OCI-LY1 (cell line): Measurements from ENCODE around the gene DEFB123.

Experiments used
- H2AFZ ChIP-seq: fragments of 200-600 bp; sonication (generic), shearing (Covaris generic); 2 replicates; pipeline ENCODE4 v1.6.0; 2014; ENCODE audit warnings: antibody characterized with exemption, mild to moderate bottlenecking, low read length
- H3F3A ChIP-seq: fragments of 200-600 bp; sonication (generic), shearing (Covaris generic); 2 replicates; pipeline ENCODE4 v1.6.0; 2014; ENCODE audit warnings: mild to moderate bottlenecking, antibody characterized with exemption, low read length, moderate library complexity; ENCODE audit not compliant: insufficient read depth
- H3K27ac ChIP-seq: fragments of 200-600 bp; sonication (generic); 2 replicates; pipeline ENCODE4 v1.5.1; 2014; ENCODE audit warnings: low read length, mixed run types, mild to moderate bottlenecking, low read depth; ENCODE audit not compliant: poor library complexity, severe bottlenecking
- H3K27me3 ChIP-seq: fragments of 200-600 bp; sonication (generic); 2 replicates; pipeline ENCODE4 v1.6.0; 2014; ENCODE audit warnings: antibody characterized with exemption, mild to moderate bottlenecking, low read length, moderate library complexity; ENCODE audit not compliant: insufficient read depth
- H3K36me3 ChIP-seq: fragments of 200-600 bp; sonication (generic); 2 replicates; pipeline ENCODE4 v1.6.1; 2014; ENCODE audit warnings: mild to moderate bottlenecking, antibody characterized with exemption, low read length, moderate library complexity, mixed read lengths; ENCODE audit not compliant: insufficient read depth
- H3K4me1 ChIP-seq: fragments of 200-600 bp; sonication (generic); 2 replicates; pipeline ENCODE4 v1.5.1; 2014; ENCODE audit warnings: mild to moderate bottlenecking, low read length, moderate library complexity; ENCODE audit not compliant: insufficient read depth, severe bottlenecking
- H3K4me2 ChIP-seq: fragments of 200-600 bp; sonication (generic), shearing (Covaris generic); 2 replicates; pipeline ENCODE4 v1.6.1; 2014; ENCODE audit warnings: low read length
- H3K4me3 ChIP-seq: fragments of 200-600 bp; sonication (generic); 2 replicates; pipeline ENCODE4 v1.5.1; 2014; ENCODE audit warnings: low read length, low read depth, mild to moderate bottlenecking, mixed read lengths; ENCODE audit not compliant: poor library complexity, severe bottlenecking
- H3K79me2 ChIP-seq: fragments of 200-600 bp; shearing (Covaris generic); 2 replicates; pipeline ENCODE4 v1.6.1; 2016; ENCODE audit warnings: mixed run types, low read length, mixed read lengths; ENCODE audit not compliant: insufficient read depth
- H3K9ac ChIP-seq: fragments of 200-600 bp; sonication (generic), shearing (Covaris generic); 2 replicates; pipeline ENCODE4 v1.6.1; 2014; ENCODE audit warnings: mild to moderate bottlenecking, low read length, mixed read lengths
- H3K9me2 ChIP-seq: fragments of 200-600 bp; sonication (generic), shearing (Covaris generic); 2 replicates; pipeline ENCODE4 v1.6.1; 2014; ENCODE audit warnings: low read depth, mild to moderate bottlenecking, low read length, mixed read lengths
- H3K9me3 ChIP-seq: fragments of 200-600 bp; shearing (Covaris generic); 2 replicates; pipeline ENCODE4 v1.6.1; 2014; ENCODE audit warnings: low read length, mixed read lengths
- H4K20me1 ChIP-seq: fragments of 200-600 bp; sonication (generic), shearing (Covaris generic); 2 replicates; pipeline ENCODE4 v1.6.0; 2016; ENCODE audit warnings: mild to moderate bottlenecking, low read length; ENCODE audit not compliant: insufficient read depth
- EZH2 ChIP-seq: fragments of 200-600 bp; sonication (generic), shearing (Covaris generic); IDR thresholded peaks from 2 replicates; pipeline ENCODE4 v1.8.0; 2017; ENCODE audit warnings: borderline replicate concordance, mixed run types, mild to moderate bottlenecking, antibody characterized with exemption, low read length, moderate library complexity, mixed read lengths
- TF ChIP-seq, protein P1 (sequence below): fragments of 200-600 bp; sonication (generic), shearing (Covaris generic); IDR thresholded peaks from 2 replicates; pipeline ENCODE4 v1.5.1; 2017; ENCODE audit warnings: mild to moderate bottlenecking, antibody characterized with exemption, low read length, moderate library complexity, mixed read lengths

DEFB123 gene

GRCh38 chr20:31489152-31489551 lies 48.7 kb downstream of the DEFB123 start:
- H3K4me1 ChIP-seq = no peaks in the 10 kb centered on the region
- H3F3A ChIP-seq = no peaks in the 10 kb centered on the region
- H3K27ac ChIP-seq = no peak overlapping the region
- no peaks in the 10 kb centered on the region for H4K20me1 ChIP-seq
- no peaks in the 10 kb centered on the region for H3K9me3 ChIP-seq
- no peaks in the 10 kb centered on the region for H3K27me3 ChIP-seq
- TF ChIP-seq, protein P1, sequence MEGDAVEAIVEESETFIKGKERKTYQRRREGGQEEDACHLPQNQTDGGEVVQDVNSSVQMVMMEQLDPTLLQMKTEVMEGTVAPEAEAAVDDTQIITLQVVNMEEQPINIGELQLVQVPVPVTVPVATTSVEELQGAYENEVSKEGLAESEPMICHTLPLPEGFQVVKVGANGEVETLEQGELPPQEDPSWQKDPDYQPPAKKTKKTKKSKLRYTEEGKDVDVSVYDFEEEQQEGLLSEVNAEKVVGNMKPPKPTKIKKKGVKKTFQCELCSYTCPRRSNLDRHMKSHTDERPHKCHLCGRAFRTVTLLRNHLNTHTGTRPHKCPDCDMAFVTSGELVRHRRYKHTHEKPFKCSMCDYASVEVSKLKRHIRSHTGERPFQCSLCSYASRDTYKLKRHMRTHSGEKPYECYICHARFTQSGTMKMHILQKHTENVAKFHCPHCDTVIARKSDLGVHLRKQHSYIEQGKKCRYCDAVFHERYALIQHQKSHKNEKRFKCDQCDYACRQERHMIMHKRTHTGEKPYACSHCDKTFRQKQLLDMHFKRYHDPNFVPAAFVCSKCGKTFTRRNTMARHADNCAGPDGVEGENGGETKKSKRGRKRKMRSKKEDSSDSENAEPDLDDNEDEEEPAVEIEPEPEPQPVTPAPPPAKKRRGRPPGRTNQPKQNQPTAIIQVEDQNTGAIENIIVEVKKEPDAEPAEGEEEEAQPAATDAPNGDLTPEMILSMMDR = no peak
- TF ChIP-seq EZH2 = no peak
- no peak overlapping the region for H3K9ac ChIP-seq
- no peak overlapping the region for H2AFZ ChIP-seq
- no peaks in the 10 kb centered on the region for H3K9me2 ChIP-seq
- no peaks in the 10 kb centered on the region for H3K79me2 ChIP-seq
- no peaks in the 10 kb centered on the region for H3K36me3 ChIP-seq
- no peak overlapping the region for H3K4me2 ChIP-seq
- H3K4me3 ChIP-seq = no peak overlapping the region

GRCh38 chr20:31490752-31491151 lies 50.3 kb downstream of the DEFB123 start:
- no peak overlapping the region for H3K4me2 ChIP-seq
- H3K27me3 ChIP-seq = no peaks in the 10 kb centered on the region
- H3K36me3 ChIP-seq = no peaks in the 10 kb centered on the region
- TF ChIP-seq EZH2 = no peak
- TF ChIP-seq, protein P1 = no peak
- no peak overlapping the region for H3K27ac ChIP-seq
- no peaks in the 10 kb centered on the region for H3F3A ChIP-seq
- no peaks in the 10 kb centered on the region for H3K9me3 ChIP-seq
- no peaks in the 10 kb centered on the region for H3K4me1 ChIP-seq
- H3K79me2 ChIP-seq = no peaks in the 10 kb centered on the region
- no peak overlapping the region for H3K9ac ChIP-seq
- H3K9me2 ChIP-seq = no peaks in the 10 kb centered on the region
- no peaks in the 10 kb centered on the region for H4K20me1 ChIP-seq
- H2AFZ ChIP-seq = no peak overlapping the region
- H3K4me3 ChIP-seq = no peak overlapping the region

DNA sequence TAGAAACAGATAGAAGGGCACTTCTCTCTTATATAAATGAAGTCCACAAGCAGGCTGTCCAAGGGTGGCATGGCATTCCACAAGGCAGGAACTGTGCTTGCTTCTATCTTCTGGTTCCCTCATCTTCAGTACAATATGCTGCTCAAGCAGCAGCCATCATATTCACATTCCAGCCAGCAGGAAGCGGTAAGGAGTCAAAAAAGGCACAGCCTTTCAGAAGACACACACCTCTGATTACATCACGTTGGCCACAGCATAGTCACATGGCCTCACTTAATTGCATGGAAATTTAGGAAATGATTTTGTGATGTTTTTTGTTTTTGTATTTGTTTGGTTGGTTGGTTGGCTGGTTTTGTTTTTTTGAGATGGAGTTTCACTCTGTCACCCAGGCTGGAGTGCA lies 53.7 kb downstream of the DEFB123 start:
- H3F3A ChIP-seq = no peaks in the 10 kb centered on the region
- no peaks in the 10 kb centered on the region for H3K79me2 ChIP-seq
- H3K4me3 ChIP-seq = no peak overlapping the region
- H3K9me2 ChIP-seq = no peaks in the 10 kb centered on the region
- H3K9ac ChIP-seq = no peak overlapping the region
- H3K27me3 ChIP-seq = no peaks in the 10 kb centered on the region
- no peaks in the 10 kb centered on the region for H3K9me3 ChIP-seq
- H3K4me1 ChIP-seq = no peaks in the 10 kb centered on the region
- no peaks in the 10 kb centered on the region for H3K36me3 ChIP-seq
- H3K4me2 ChIP-seq = no peak overlapping the region
- H2AFZ ChIP-seq = no peak overlapping the region
- no peaks in the 10 kb centered on the region for H4K20me1 ChIP-seq
- TF ChIP-seq EZH2 = no peak
- TF ChIP-seq, protein P1 = no peak; the same call in 1 of the 2 replicates
- H3K27ac ChIP-seq = no peak overlapping the region
